Esophagus muscularis mucosa (tissue), 4 donors: ENCODE data around the gene SNTB2.

ENCODE experiments used
- EP300 ChIP-seq: sonication (generic); formaldehyde crosslinking; IDR thresholded peaks from one replicate; pipeline ENCODE4 v1.6.1; 2017; ENCODE audit warnings: antibody characterized with exemption
- POLR2A ChIP-seq: fragments of 450-650 bp; IDR thresholded peaks from one replicate; pipeline ENCODE4 v1.6.1; 2017; ENCODE audit warnings: antibody characterized with exemption, moderate library complexity, mild to moderate bottlenecking, low read depth
- POLR2AphosphoS5 ChIP-seq, 2 donors: sonication (generic); formaldehyde crosslinking; IDR thresholded peaks; one replicate each; pipeline ENCODE4 v1.6.1; 2017; ENCODE audit warnings: antibody characterized with exemption in 2 of 2
- TF ChIP-seq, protein P1 (sequence below), 3 experiments: fragments of 200-600 bp in 2 of 3; fragments of 450-650 bp in 1 of 3; sonication (generic) in 2 of 3; IDR thresholded peaks; one replicate each; pipeline ENCODE4 v1.5.1; 2017 to 2019; ENCODE audit warnings: antibody characterized with exemption in 3 of 3, mild to moderate bottlenecking in 2 of 3, moderate library complexity in 1 of 3

DNA sequence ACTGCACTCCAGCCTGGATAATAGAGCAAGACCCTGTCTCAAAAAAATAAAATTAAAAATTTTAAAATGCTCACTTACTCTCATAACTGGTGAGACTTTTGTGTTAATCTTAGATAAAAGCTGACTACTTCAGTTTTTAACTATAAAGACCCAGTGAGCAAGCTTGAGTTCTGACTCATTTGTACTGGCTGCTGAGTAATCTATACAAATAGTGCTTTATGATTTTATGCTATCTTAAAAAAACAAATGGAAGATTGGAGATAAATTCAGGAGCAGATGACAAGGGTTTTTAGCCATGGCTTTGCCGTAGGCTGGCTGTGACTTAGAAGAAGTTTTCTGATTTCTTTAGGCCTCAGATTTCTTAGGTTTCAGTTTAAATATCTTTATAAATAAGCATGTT is 30.5 kb downstream of the SNTB2 start:
- TF ChIP-seq, protein P1, sequence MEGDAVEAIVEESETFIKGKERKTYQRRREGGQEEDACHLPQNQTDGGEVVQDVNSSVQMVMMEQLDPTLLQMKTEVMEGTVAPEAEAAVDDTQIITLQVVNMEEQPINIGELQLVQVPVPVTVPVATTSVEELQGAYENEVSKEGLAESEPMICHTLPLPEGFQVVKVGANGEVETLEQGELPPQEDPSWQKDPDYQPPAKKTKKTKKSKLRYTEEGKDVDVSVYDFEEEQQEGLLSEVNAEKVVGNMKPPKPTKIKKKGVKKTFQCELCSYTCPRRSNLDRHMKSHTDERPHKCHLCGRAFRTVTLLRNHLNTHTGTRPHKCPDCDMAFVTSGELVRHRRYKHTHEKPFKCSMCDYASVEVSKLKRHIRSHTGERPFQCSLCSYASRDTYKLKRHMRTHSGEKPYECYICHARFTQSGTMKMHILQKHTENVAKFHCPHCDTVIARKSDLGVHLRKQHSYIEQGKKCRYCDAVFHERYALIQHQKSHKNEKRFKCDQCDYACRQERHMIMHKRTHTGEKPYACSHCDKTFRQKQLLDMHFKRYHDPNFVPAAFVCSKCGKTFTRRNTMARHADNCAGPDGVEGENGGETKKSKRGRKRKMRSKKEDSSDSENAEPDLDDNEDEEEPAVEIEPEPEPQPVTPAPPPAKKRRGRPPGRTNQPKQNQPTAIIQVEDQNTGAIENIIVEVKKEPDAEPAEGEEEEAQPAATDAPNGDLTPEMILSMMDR (IDR thresholded peaks at IDR 0.05): no peak
- TF ChIP-seq EP300: no peak
- no peak for TF ChIP-seq POLR2AphosphoS5 (IDR thresholded peaks at IDR 0.05)
- TF ChIP-seq POLR2A: no peak
